ENCODE data around the gene DPAGT1. TPM values are rescaled to one million over a fixed set of nuclear protein-coding genes. Genes with fewer than 3 reads are reported as not detected.
"Not testable (repeated sequence)": the region's sequence is repeated elsewhere in the genome, so short reads cannot be mapped to it uniquely, and the experiment has no call there.

DPAGT1 gene
- total RNA-seq, 4 donors from 2014 or later: 10.7 to 38.6 (median 33.1) TPM

DNA sequence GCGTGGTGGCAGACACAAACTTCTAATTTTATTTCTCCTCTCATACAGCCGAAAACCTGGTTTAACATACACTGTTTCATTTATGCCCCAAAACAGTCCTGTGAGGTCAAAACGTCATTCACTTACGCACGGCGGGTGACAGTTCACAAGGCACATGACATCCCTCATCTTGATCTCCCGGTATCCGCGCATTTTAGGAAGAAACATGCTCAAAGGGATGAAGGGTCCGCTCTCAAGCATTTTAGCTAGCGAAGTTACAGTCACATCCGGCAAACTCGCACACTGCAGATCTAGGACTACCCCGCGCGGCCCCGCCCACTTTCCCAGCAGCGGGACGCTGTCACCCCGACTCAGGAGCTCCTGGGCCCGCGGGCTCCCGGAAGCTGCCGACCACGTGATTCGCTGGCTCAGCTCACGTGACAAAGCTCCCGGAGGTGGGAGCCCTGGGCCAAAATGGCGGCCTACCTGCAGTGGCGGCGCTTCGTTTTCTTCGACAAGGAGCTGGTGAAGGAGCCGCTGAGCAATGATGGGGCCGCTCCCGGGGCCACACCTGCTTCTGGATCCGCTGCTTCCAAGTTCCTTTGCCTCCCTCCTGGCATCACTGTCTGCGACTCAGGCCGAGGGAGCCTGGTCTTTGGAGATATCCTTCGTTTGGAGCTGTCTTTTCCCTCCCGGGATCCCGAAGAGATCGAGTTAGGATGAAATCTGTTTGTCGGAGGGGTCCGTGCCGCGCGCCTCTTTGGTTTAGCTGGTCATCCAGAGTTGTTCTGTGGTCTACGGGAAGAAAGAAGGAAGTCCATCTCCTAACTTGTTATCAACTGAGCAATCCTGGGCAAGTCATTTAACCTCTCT, 34.1 kb downstream of the DPAGT1 start, which contains the start of gene VPS11:
Gene VPS11 (plus strand): TSS at position 448 of the 852 bp plus-strand sequence. CDS start 6 bp downstream, at position 454.
- H3K27me3 ChIP-seq: no peaks in the 10 kb centered on the region
- peaks cover 0 to 32% (median 11%) of the 10 kb centered on the region in 4 donors for H3K4me1 ChIP-seq
- TF ChIP-seq, protein P1, sequence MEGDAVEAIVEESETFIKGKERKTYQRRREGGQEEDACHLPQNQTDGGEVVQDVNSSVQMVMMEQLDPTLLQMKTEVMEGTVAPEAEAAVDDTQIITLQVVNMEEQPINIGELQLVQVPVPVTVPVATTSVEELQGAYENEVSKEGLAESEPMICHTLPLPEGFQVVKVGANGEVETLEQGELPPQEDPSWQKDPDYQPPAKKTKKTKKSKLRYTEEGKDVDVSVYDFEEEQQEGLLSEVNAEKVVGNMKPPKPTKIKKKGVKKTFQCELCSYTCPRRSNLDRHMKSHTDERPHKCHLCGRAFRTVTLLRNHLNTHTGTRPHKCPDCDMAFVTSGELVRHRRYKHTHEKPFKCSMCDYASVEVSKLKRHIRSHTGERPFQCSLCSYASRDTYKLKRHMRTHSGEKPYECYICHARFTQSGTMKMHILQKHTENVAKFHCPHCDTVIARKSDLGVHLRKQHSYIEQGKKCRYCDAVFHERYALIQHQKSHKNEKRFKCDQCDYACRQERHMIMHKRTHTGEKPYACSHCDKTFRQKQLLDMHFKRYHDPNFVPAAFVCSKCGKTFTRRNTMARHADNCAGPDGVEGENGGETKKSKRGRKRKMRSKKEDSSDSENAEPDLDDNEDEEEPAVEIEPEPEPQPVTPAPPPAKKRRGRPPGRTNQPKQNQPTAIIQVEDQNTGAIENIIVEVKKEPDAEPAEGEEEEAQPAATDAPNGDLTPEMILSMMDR (IDR thresholded peaks at IDR 0.05): peak in 1 of 6 experiments; percentile 1
- peak; percentile 62 to 71 for TF ChIP-seq POLR2A (IDR thresholded peaks at IDR 0.05)
- DNase-seq: peak; percentile 98 to 99 (median 98)
- peaks cover 0 to 27% (median 0%) of the 10 kb centered on the region in 3 donors for H3K36me3 ChIP-seq
- H3K9me3 ChIP-seq: no peaks in the 10 kb centered on the region
- H3K27ac ChIP-seq: peak within 1 kb of the TSS; percentile 78 to 85 (median 84)
- peak within 1 kb of the TSS; percentile 61 to 86 (median 76) for H3K4me3 ChIP-seq

DNA sequence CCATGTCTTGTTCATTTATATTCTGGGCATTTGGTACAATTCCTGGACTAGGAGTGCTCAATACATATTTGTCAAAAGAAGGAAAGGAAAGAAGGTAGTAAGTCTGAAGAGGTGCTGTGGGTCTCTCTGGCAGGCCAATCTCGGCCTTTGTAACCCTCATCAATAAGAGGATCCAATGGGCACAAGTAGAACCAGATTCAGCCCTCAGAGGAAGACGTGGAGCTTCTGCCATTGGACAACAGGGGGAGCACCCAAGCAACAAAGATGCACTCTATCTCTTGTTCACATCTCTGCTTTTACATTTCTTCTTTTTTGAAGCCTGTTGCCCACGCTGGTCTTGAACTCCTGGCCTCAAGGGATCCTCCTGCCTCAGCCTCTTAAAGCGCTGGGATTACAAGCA, 36.3 kb downstream of the DPAGT1 start:
- Histone ChIP-seq H3K9me3 (no peaks in the 10 kb centered on the region), H3K4me1 (peaks cover 0 to 32% (median 11%) of the 10 kb centered on the region in 4 donors), H3K27me3 (no peaks in the 10 kb centered on the region), H3K36me3 (peaks cover 0 to 5% (median 0%) of the 10 kb centered on the region in 3 donors), H3K4me3 (no peak overlapping the region), H3K27ac (no peak overlapping the region)
- TF ChIP-seq, protein P1 (IDR thresholded peaks at IDR 0.05): peak; percentile 5 to 55 (median 36)
- TF ChIP-seq POLR2A (IDR thresholded peaks at IDR 0.05): no peak
- peak in 1 of 3 donors; percentile 61 for DNase-seq

DNA sequence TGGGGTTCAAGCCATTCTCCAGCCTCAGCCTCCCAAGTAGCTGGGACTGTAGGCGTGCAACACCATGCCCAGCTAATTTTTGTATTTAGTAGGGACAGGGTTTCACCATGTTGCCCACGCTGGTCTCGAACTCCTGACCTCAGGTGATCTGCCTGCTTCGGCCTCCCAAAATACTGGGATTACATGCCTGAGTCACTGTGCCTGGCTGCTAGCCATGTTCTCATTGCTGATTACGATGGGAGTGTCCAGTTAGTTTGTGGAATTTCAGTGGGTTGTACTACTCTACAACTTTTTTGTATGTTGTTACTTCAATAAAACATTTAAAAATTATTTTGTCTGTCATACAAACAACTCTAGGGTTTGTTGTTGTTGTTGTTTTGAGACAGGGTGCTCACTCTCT, 38.9 kb downstream of the DPAGT1 start:
- Histone ChIP-seq H3K4me3 (no peak overlapping the region), H3K9me3 (no peaks in the 10 kb centered on the region), H3K36me3 (no peaks in the 10 kb centered on the region), H3K27ac (no peak overlapping the region), H3K4me1 (peaks cover 0 to 20% (median 13%) of the 10 kb centered on the region in 4 donors), H3K27me3 (no peaks in the 10 kb centered on the region)
- DNase-seq: no peak
- no peak for TF ChIP-seq POLR2A (IDR thresholded peaks at IDR 0.05)
- TF ChIP-seq, protein P1 (IDR thresholded peaks at IDR 0.05): no peak

DNA sequence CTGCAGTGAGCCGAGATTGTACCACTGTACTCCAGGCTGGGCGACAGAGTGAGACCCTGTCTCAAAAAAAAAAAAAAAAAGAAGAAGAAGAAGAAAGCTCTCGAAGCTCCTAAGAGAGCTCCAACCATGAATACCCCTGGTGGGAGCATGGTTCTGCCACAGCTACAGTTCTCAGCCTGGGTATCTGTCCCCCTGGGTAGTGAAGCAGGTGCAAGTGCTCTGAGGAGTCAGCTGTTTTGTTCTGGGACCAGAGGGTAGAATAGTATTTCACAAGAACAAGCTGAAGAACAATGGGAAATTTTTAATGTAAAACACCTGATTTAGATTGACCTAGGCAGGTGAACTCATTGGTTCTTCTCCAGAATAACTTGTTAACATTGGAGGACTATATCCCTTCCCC, 40.4 kb downstream of the DPAGT1 start:
- Histone ChIP-seq H3K9me3 (no peaks in the 10 kb centered on the region), H3K4me3 (no peak overlapping the region), H3K36me3 (no peaks in the 10 kb centered on the region), H3K27me3 (no peaks in the 10 kb centered on the region), H3K27ac (no peak overlapping the region), H3K4me1 (peaks cover 0 to 15% (median 8%) of the 10 kb centered on the region in 4 donors)
- DNase-seq: no peak
- TF ChIP-seq, protein P1 (IDR thresholded peaks at IDR 0.05): no peak
- TF ChIP-seq POLR2A (IDR thresholded peaks at IDR 0.05): no peak

DNA sequence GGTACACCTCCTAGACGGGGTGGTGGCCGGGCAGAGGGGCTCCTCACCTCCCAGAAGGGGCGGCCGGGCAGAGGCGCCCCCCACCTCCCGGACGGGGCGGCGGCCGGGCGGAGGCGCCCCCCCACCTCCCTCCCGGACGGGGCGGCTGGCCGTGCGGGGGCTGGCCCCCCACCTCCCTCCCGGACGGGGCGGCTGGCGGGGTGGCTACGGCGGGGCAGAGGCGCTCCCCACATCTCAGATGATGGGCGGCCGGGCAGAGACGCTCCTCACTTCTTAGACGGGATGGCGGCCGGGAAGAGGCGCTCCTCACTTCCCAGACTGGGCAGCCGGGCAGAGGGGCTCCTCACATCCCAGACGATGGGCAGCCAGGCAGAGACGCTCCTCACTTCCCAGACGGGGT, 42.5 kb downstream of the DPAGT1 start:
- H3K4me1 ChIP-seq: peaks cover 0 to 23% (median 9%) of the 10 kb centered on the region in 4 donors
- not testable (repeated sequence) for H3K27ac ChIP-seq

More for the DNA sequence above, 42.5 kb downstream of the DPAGT1 start:
- H3K36me3 ChIP-seq: peaks cover 0 to 13% (median 0%) of the 10 kb centered on the region in 3 donors
- H3K9me3 ChIP-seq, DNase-seq, H3K4me3 ChIP-seq, H3K27me3 ChIP-seq: not testable (repeated sequence)
